ENCODE data around the gene GOLPH3L.
A peak's percentile ranks its signal among the peaks of the same experiment; 100 is the strongest.
"Not testable (repeated sequence)": the region's sequence is repeated elsewhere in the genome, so short reads cannot be mapped to it uniquely, and the experiment has no call there.

The GOLPH3L gene

DNA sequence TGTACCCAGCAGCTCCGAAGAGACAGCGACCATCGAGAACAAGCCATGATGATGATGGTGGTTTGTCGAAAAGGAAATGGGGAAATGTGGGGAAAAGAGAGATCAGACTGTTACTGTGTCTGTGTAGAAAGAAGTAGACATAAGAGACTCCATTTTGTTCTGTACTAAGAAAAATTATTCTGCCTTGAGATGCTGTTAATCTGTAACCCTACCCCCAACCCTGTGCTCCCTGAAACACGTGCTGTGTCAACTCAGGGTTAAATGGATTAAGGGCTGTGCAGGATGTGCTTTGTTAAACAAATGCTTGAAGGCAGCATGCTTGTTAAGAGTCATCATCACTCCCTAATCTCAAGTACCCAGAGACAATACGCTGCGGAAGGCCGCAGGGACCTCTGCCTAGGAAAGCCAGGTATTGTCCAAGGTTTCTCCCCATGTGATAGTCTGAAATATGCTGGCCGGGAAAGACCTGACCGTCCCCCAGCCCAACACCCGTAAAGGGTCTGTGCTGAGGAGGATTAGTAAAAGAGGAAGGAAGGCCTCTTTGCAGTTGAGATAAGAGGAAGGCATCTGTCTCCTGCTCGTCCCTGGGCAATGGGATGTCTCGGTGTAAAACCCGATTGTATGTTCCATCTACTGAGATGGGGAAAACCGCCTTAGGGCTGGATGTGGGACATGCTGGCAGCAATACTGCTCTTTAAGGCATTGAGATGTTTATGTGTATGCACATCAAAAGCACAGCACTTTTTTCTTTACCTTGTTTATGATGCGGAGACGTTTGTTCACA, 61.9 kb downstream of the GOLPH3L start:
- DNase-seq (ENCODE audit: low spot score in 2 of 2); H3K36me3 Mint-ChIP-seq; H3K27ac Mint-ChIP-seq: not testable (repeated sequence)

DNA sequence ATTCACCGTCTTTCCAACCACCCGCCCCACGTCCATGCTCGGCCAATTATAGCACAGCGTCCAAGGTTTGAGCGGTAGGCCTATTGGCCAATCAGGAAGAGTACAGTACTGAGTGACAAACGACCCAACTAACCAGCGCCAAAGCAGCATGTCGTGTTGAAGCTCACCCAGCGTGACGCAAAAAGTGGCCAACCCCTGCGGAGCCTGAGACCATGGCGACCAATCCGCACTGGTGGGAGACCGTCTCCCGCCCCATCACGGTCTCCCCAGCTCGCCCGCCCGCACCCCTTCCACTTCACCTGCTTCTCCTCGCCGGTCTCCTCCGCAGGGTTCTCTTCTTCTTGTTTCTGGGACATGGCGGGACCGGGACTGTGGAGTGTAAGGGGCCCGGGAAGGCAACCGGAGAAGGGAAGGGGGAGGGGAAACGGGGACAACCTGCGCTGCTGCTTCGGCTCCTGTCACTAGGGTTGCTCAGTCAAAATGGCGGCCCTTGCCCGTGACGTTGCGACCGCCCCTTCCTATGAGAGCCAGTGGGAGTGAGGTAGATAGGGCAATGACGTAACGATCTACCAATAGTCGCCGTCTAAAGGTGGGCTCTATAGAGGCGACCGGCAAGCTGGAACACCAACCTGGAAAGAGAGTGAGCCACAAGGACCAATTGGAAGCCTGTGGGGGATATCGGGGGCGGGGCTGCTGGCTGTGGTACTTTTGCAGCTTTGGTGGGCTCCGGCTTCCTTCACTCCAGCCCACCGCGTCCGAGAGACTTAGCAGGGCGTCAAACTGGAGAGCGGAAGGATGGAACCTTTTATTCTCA, 67.6 kb downstream of the GOLPH3L start, which contains the start of gene ENSA:
Gene ENSA, minus strand, starts transcription at position 498 of the 814 bp plus-strand sequence. Its CDS starts 142 bp downstream, at position 356.
- Mint-ChIP-seq H3K9me3 (no peaks in the 10 kb centered on the region), H3K4me3 (no peak within 1 kb of the TSS), H3K36me3 (peaks cover 6% of the 10 kb centered on the region), H3K27ac (no peak within 1 kb of the TSS), H3K4me1 (peaks cover 39% of the 10 kb centered on the region)
- ATAC-seq (peak; percentile 94), DNase-seq (ENCODE audit: low spot score in 2 of 2) (peak; percentile 84 to 97)

More for the DNA sequence above, 61.9 kb downstream of the GOLPH3L start:
- not testable (repeated sequence) for H3K4me1 Mint-ChIP-seq, H3K4me3 Mint-ChIP-seq, H3K9me3 Mint-ChIP-seq, ATAC-seq

DNA sequence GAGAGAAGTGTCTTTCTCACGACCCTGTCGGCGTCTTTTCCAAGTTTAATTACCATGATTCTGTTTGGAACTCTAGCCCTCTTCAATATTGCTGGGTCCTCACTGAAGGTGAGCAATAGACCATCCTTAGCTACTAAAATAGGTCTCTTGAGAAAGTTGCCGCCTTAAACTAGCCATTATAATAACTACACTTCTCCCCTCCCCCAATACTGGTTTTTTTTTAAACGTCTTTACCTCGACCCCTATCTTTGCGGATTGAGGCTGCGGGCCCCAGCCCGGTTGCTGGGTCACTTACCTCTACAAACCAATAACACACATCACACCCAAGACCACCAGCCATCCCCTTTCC, 68.2 kb downstream of the GOLPH3L start:
- Mint-ChIP-seq H3K27ac (no peak overlapping the region), H3K4me3 (no peak overlapping the region), H3K9me3 (no peaks in the 10 kb centered on the region), H3K4me1 (peaks cover 45% of the 10 kb centered on the region), H3K36me3 (peaks cover 6% of the 10 kb centered on the region)
- DNase-seq (ENCODE audit: low spot score in 2 of 2), result no peak
- no peak for ATAC-seq

DNA sequence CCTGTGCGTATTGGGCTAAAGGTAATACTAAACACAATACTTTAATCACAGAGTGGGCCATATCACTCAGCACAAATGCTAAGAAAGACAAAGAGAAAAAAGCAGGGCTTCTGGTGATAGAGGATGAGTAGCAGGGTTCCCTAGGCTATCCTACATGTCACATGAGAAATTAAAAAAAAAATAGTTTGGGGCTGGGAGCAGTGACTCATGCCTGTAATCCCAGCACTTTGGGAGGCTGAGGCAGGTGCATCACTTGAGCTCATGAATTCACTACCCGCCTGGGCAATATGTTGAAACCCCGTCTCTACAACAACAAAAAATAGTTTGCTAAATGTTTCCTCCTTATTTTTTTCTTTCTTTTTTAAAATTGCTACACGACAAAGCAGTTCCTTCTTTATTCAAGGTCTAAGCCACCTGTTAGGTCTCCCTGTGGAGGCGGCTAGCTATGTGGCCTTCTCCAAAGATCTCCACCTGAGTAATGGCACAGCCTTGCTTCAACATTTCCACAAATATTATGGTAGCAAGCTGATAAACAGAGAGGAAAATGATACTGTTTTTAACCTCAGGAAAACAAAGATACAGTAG, 69.0 kb downstream of the GOLPH3L start:
- H3K27ac Mint-ChIP-seq, result no peak overlapping the region
- H3K4me1 Mint-ChIP-seq, result peaks cover 52% of the 10 kb centered on the region
- no peaks in the 10 kb centered on the region for H3K9me3 Mint-ChIP-seq
- H3K36me3 Mint-ChIP-seq, result peaks cover 6% of the 10 kb centered on the region
- no peak overlapping the region for H3K4me3 Mint-ChIP-seq
- ATAC-seq, result no peak
- no peak for DNase-seq (ENCODE audit: low spot score in 2 of 2)

DNA sequence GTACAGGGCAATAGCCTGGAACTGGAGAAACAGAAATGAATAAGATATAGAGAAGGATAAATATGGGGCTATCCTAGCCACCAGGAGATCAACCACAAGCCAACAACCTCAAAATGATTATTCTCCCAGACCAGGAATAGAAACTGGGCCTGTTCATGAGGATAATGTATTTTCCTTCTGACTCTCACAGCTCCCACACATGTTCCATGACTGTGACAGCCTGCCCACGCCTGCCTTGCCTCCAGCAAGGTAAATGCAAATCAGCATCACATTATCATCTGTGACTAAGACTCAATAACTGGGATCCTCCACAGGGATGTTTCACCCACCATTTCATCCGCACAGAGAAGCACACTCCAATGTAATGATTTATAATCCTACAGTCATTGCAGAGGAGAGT, 70.8 kb downstream of the GOLPH3L start:
- Mint-ChIP-seq H3K4me1 (peaks cover 60% of the 10 kb centered on the region), H3K9me3 (no peaks in the 10 kb centered on the region), H3K36me3 (no peaks in the 10 kb centered on the region), H3K27ac (peak overlapping the region; percentile 37), H3K4me3 (no peak overlapping the region)
- DNase-seq (ENCODE audit: low spot score in 2 of 2), result no peak
- ATAC-seq, result no peak

DNA sequence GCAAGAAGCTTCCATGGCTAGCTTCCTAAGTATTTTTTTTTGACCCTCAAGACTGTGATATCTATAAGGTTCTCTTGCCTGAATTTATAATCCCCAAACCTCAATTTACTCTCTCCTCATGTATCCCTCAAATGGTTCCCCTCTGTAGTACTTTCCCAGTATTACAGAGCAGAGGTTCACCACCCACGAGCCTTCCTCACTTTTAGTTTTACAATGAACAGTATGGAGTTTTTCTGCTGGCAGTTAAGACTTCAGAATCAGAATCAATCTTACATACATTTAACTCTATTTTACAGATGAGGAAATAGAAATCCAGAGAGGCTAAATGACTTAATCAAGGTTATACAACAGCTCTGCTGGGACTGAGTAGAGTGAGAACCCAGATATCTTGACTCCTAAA, 72.4 kb downstream of the GOLPH3L start:
- not testable (repeated sequence) for H3K9me3 Mint-ChIP-seq; ATAC-seq; H3K36me3 Mint-ChIP-seq; DNase-seq (ENCODE audit: low spot score in 2 of 2)
- Mint-ChIP-seq H3K4me1 (peaks cover 67% of the 10 kb centered on the region), H3K4me3 (peak overlapping the region; percentile 6), H3K27ac (peak overlapping the region; percentile 91)

DNA sequence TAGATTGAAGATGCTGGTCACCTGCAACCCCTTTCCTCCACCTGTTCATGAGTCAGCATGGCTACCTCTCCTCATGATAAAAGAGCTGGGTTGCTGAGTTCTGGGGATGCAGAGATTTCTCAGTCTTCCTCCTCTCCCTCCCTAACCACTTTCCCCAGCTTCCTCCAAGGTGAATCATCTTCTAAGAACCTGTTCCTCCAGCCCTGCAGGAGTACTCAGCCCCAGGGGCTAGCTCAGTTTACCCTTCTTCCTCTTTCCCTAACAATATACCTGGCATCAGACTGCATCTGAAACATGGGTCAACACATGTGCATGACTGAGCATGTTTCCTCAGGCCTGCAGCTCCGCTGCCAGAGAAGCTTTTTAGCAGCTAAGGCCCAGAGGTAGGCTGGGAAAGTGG, 72.8 kb downstream of the GOLPH3L start:
- not testable (repeated sequence) for H3K9me3 Mint-ChIP-seq; H3K36me3 Mint-ChIP-seq; ATAC-seq; DNase-seq (ENCODE audit: low spot score in 2 of 2)
- Mint-ChIP-seq H3K27ac (peak overlapping the region; percentile 91), H3K4me3 (peak overlapping the region; percentile 6), H3K4me1 (peaks cover 71% of the 10 kb centered on the region)

DNA sequence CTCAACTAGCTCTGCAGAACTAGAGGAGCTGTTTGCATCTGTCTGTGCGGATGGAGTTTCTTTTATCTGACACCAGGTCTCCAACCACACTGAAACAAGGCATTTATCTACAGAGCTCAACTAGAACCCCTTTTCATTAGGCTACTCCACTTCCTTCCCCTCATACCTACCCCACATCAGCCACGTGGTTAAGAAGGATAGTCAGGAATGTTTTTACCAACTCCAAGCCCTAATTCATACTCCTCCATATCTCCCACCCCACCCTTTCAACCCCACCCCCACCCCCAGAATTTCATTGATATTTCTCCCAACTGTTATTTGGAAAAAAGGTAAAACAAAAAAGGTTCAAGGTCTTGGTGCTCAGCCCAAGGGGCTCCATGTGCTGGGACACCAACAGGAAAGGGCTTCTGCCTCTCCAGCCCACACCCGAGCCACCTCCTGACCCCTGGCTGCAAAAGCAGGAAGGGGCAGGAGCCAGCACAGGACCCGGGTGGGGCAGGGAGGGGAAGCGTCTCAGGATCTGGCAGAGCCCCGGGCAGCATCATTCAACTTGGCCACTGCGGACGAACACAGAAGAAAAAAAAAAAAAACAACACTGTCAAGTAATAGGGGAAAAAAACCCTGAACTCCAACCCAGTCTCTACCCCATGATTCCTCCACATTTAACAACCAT, 74.5 kb downstream of the GOLPH3L start:
- DNase-seq (ENCODE audit: low spot score in 2 of 2) (no peak), ATAC-seq (no peak)
- Mint-ChIP-seq H3K4me1 (peaks cover 62% of the 10 kb centered on the region), H3K4me3 (peak overlapping the region; percentile 47), H3K36me3 (no peaks in the 10 kb centered on the region), H3K27ac (peak overlapping the region; percentile 91), H3K9me3 (no peaks in the 10 kb centered on the region)

DNA sequence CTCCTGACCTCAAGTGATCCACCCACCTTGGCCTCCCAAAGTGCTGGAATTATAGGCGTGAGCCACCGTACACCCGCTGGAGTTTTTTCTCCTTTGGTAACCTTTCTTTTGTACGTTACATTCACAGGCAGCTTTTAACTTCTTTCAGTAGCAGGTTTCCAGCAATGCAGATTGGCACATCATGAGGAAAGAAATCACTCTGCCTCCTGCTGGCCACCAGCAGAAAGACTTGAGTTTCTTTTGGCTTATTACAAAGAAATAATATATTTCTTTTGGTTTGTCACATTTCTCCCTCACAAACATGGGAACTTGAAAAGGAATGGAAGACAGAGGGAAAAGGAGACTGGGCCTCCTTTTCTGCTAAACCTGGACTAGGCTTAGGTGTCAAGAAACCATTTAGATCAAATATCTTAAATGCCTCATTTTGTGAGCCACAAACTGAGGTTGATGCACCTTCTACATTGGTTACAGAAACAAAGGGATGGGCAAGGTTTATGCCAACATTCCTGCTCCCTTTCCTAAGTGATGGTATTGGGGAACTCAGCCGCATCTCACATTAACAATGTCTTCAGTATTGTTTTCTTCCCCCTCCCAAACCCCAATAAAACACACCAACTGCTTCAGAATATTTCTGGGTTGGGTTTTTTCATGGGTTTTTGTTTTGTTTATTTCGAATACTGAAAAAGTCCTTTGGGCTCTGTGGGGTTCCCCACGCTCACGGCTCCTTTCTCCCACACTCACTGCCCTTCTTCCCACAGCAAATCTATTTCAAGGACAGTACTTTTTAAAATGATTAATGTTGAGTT, 75.3 kb downstream of the GOLPH3L start:
- DNase-seq (ENCODE audit: low spot score in 2 of 2), result no peak
- Mint-ChIP-seq H3K27ac (peak overlapping the region; percentile 91), H3K36me3 (no peaks in the 10 kb centered on the region), H3K4me3 (peak overlapping the region; percentile 47), H3K9me3 (no peaks in the 10 kb centered on the region), H3K4me1 (peaks cover 67% of the 10 kb centered on the region)
- ATAC-seq, result peak; percentile 46

DNA sequence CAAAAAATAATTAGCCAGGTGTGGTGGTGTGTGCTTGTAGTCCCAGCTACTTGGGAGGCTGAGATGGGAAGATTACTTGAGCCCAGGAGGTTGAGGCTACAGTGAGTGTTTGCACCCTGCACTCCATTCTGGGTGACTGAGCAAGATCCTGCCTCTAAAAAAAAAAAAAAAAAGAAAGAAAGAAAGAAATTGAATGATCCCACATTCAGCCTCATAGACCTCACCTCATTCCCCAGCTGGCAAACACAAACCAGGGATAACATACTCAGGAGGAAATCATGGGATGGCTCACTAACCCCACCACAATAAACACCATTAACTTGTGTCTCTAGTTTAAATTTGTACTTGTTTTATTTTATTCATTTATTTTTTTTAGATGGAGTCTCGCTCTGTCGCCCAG, 76.0 kb downstream of the GOLPH3L start:
- H3K27ac Mint-ChIP-seq, result peak overlapping the region; percentile 91
- no peaks in the 10 kb centered on the region for H3K36me3 Mint-ChIP-seq
- DNase-seq (ENCODE audit: low spot score in 2 of 2), result no peak
- no peaks in the 10 kb centered on the region for H3K9me3 Mint-ChIP-seq
- ATAC-seq, result no peak
- H3K4me3 Mint-ChIP-seq, result peak overlapping the region; percentile 47
- peaks cover 70% of the 10 kb centered on the region for H3K4me1 Mint-ChIP-seq

DNA sequence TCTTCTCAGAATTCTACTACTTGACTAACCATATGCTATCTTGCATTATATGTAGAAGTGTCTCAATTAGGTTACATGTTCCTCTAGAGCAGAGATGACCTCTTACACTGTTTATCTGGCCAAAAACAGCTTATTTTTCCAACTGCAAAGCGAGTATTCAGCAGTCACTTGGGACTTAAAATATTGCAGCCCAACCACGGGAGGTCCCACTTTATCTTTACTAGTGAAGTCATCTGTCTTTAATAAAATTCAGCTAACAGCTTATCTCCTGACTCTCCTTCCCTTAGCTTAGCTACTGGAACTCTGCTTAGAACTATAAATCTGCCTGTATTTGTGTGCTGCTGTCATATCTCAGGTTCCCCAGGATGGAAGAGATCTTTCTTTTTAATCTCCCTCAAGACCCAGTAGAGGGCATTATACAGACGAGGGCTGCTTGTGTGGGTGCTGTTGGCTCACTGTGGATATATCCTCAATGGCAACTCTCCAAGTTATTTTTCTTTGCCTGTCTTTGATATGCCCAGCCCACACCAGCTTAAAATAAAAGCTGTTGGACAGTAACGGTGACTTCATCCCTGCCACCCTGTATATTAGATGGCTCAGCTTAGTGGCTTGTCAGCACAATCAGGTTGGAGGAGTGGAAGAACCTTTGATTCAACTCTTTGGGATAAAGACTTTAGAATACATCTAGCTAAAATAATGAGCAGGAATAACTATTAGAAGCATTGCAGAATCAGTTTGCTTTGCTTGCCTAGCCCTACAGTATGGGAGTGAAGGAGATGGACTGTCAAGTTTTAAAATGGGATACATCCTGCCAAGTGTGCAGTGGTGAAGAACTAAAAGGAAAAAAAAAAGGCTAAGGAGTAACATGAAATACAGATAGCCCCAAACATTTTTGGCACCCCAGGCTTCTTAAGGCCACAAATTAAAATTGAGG, 77.1 kb downstream of the GOLPH3L start:
- peak overlapping the region; percentile 91 for H3K27ac Mint-ChIP-seq
- no peak for DNase-seq (ENCODE audit: low spot score in 2 of 2)
- no peaks in the 10 kb centered on the region for H3K9me3 Mint-ChIP-seq
- no peaks in the 10 kb centered on the region for H3K36me3 Mint-ChIP-seq
- ATAC-seq, result no peak
- peak overlapping the region; percentile 2 for H3K4me3 Mint-ChIP-seq
- peaks cover 70% of the 10 kb centered on the region for H3K4me1 Mint-ChIP-seq

DNA sequence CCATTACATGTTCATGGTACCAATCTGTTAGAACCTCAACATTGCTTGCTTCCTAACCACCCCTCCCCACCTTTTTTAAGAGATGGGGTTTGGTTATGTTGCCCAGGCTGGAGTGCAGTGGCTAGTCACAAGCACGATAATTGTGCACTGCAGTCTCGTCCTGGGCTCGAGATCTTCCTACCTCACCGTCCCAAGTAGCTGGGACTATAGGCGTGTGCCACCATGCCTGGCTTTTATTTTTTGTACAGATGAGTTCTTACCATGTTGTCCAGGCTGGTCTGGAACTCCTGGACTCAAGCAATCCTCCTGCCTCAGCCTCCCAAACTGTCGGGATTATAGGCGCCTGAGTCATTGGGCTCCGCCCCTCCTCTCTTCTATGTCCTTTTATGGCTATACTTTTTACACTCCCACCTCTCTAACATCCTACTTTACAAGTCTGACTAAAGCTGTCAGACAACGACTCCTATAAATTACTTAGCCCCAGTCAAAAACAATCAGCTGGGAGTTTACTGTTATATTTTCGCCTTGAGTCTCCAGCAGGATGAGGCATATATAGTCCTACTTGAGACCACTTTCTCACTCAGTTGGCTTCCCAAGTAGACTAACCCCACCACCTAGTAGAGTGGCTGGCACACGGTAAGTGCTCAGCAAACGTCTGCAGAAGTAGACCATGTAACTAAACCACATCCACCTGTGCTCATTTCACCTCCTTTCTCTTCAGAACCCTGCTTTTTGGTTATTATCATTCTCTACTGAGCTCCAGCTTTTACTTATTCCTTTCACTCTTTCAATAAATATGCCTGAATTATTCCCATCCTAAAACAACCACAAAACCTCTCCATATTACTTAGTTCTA, 81.4 kb downstream of the GOLPH3L start:
- DNase-seq (ENCODE audit: low spot score in 2 of 2), result no peak
- Mint-ChIP-seq H3K36me3 (peaks cover 29% of the 10 kb centered on the region), H3K4me3 (peak overlapping the region; percentile 67), H3K4me1 (peaks cover 72% of the 10 kb centered on the region), H3K27ac (peak overlapping the region; percentile 95), H3K9me3 (no peaks in the 10 kb centered on the region)
- peak; percentile 31 for ATAC-seq
